GM18499 (cell line): Measurements from ENCODE around the gene RNF130.
"Not testable (repeated sequence)": the region's sequence is repeated elsewhere in the genome, so short reads cannot be mapped to it uniquely, and the experiment has no call there.

Experiments
- ATAC-seq: cut with Tn5 transposase; IDR thresholded peaks from one replicate; pipeline ENCODE4 v1.9.1; 2021; ENCODE audit warnings: moderate number of reproducible peaks; ENCODE audit not compliant: insufficient read depth, unreplicated experiment

The RNF130 gene

DNA sequence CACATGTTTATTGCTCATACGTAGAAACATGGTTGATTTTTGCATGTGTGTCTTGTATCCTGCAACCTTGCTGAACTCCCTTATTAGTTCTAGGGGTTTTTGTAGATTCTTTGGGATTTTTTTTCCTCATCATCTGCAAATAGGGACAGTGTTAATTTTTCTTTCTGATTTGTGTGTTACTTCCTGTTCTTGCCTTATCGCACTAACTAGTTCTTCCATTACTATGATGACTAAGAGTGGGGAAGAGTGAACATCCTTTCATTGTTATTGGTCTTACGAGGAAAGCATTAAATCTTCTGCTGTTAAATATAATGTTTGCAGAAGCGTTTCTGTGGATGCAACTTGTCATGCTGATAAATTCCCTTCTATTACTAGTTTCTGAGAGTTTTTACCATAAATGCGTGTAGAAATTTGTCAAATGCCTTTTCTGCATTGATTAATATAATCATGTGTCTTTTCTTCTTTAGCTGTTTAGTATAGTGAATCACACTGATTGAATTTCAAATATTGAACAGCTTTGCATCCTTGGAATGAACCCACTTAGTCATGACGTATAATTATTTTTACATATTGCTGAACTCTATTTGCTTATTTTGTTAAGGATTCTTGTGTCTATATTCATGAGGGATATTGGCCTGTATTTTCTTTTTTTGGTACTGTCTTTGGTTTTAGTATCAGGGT, 32.1 kb upstream of the RNF130 start:
- no peak for ATAC-seq

DNA sequence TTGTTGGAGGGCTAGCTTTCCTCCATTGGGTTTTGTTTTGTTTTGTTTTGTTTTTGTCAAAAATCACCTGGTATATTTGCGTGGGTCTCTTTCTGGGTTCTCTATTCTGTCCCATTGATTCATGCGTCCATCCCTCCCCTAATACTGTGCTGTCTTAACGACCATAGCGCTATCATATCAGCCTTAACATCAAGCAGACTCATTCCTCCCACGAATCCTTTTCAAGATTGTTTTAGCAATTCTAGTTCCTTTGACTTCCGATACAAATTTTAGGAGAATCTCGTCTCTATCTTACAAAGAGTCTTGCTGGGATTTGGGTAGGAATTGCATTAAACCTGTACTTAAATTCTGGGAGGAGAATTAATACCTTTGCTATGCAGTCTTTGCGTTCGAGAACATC, 31.1 kb upstream of the RNF130 start:
- no peak for ATAC-seq

DNA sequence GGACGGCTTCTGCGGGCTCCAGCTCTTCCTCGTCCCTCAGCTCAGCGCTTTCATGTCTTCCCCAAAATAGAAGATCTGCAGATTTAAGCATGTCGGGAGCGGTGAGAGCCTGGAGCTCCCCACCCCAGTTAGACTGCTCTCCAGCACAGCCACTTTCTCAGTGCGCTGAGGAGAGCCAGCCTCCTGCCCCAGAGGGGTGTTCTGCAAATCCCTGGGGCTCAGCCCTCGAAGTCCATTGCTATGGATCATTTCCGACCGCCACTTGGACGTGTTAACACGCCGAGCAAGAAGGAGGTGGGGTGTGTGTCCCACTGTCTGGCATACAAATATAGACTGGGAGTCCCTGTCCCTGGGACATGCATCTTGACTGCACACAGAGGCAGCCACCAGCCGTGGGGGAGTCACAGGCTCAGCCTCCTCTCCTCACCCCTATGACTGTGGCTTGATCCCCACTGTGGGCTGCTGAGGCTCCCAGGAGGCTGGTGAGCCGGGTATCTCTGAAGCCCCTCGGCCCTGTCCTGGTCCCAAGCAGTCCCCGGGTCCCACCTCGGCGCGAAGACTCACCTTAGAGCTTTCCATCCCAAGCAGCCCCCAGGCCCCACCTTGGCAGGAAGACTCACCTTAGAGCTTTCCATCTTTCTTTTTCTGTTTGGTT, 30.0 kb upstream of the RNF130 start:
- ATAC-seq: no peak

DNA sequence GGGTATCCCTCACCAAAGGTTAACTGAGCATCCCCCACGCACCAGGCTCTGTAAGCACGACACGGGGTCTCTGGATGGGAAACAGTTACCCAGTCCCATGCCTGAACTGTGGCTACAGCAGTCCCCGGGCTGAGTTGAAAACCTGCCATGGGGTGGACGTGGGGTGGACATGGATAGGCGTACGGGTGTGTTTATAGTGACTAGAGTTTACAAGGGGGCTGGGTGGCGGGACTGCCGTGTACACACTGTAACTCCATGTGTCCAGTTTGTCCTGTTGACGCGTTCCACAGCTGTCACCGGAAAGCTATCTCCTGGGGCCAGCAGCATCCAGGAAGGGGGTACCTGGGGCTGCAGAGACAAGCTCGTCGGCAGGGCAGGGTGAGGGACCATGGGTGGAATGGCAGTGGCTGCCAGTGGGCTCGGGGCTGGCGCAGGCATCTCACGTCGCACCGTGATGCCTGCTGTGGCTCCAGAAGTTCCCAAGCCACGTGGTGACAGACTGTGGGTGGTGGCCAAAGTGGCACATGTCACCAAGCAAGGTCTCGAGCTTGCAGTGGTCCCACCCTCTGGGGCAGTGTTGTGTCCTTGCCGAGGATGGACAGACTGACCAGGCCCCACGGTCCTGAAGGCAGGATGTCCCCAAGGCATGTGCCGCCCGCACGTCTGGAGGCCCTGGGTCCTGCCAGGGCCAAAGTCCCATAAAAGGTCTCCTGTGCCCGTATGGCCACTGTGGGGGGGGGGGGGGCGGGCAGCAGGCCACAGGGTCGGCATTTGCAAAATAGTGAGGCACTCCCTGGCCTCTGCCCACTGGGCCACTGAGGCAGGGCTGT, 29.3 kb upstream of the RNF130 start:
- ATAC-seq: no peak

DNA sequence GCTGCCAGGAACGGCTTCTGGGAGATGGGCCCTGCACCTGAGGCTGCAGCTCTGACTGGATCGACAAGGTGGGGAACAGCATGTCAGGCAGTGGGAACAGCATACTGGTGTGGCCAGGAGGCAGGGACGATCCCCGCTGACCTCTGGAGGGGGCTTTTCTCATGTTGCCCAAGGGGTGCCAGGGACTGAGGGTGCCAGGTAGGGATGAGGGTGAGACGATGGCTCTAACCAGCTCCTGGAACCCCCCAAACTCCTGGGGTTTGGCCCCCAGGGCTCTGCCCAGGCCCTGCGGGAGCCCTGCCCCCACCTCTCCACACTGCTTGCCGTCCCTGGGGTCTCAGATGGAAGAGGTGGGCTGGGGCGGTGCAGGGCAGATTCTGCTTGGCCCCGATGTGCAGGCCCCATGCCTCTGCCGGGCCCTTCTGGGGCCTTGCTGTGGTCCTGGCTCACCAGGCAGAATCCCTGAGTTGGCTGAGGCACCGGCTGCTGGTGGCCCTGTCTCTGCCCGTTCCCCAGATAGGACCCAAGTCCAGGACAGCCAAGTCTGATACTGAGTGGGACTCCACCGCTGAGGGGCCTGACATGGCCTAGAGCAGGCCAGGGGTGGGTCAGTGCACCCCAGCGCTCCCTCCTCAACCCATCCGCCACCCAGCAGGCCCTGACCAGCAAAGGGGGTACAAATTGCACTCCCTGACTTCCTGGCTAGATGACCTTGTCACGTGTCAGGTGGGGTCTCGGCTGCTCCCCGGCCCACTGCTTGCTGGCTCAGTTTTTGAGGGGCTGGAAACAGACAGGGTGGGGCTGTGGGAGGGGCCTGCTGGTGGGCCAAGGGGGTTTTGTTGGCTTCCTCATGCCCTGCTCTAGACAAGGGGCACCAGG, 28.4 kb upstream of the RNF130 start:
- no peak for ATAC-seq

DNA sequence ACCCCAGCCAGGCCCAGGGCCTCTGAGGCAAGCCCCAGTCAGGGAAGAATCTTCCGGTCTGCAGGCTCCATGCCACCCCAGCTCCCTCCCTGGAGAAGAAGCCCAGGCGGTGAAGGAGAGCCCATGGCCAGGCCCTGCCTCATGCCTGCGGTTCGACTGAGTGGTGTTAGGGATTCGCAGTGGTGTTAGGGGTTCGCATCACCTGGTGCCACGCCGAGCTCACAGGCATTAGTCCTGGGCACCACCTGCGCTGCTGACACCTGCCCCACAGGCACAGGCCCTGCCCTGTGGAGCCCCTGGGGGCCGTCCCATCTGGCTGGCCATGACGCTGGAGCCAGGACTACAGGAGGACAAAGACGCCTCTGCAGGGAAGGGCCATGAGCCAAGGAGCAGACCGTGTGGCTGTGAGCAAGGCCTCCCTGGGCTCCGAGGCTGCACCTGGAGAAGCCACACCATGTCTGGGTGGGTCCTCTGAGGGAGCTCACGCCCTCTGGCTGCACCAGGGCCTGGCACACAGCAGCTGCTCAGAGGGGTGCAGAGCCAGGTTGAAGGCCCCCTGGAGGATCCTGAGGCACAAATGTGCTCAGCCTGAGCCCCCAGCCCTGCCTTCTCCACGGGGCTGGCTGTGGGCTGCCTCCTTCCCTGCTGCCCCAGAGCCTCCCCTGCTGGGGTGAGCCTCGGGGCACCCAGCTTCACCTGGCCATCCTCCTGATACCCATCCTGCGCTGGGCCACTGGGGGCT, 27.6 kb upstream of the RNF130 start:
- ATAC-seq: no peak

DNA sequence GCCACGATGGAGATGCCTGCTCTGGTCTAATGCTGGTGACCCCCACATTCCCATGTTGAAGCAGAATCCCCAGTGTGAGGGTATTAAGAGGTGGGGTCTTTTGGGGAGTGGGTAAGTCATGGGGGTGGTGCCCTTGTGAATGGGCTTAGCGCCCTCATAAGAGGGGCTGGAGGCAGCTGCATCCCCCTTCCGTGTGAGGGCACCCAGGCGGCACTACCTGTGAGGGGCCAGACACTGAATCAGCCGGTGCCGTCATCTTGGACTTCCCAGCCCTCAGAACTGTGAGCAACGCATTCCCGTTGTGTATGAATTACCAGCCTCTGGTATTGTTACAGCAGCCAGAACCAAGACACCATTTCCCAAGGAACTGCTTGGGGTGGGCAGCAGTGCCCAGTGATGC, 27.0 kb upstream of the RNF130 start:
- no peak for ATAC-seq

DNA sequence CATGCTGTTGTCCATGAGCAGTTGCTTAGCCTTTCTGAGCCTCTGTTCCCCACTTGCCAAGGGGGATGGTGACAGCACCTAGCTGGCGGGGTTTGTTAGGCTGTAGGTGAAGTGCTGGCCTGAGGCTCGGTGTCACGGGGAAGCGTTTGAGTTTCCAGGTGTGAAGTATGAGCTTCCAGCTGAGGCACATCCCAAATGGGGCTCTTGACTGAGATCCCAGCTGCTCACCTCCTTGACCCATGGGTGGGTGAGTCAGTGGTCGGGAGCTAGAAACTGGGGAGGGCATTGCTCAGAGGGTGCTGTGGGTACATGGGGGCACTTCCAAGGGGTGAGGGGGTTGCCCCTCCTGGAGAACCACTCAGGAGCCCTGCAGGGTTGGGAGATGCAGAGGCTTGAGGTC, 26.4 kb upstream of the RNF130 start:
- ATAC-seq: no peak

DNA sequence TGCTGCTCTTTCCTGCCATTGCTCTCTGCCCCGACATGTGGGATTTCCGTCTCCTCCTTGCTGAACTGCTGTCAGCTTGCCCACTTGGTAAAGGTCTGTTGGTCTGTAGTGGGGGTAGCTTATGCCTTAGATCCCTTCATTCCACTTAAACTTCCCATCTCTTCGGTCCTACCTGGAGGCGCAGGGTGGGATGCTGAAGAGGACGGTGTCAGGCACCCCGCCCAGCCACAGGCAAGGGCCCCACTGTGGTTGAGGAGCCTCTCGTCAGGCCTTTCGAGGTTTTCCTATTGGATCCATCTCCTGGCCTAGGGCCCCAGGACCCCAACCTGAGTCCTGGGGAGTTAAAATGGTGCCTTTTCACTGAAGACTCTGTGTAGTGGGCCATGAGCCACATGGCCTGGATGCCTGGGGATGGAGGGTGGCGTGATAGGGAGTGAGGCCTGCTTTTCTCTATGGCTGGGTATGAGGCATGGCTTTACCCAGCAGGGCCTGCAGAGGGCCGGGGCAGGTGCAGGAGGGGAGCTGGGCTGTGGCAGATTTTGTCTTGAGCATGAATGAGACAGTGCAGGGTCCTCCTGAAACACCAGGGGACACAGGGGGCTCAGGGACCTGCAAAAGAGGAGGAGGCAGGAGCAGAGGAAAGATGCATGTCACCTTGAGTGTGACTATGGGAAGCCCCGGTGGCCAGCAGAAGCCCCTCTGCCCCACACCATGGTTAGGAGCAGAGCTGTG, 25.8 kb upstream of the RNF130 start:
- ATAC-seq: no peak

DNA sequence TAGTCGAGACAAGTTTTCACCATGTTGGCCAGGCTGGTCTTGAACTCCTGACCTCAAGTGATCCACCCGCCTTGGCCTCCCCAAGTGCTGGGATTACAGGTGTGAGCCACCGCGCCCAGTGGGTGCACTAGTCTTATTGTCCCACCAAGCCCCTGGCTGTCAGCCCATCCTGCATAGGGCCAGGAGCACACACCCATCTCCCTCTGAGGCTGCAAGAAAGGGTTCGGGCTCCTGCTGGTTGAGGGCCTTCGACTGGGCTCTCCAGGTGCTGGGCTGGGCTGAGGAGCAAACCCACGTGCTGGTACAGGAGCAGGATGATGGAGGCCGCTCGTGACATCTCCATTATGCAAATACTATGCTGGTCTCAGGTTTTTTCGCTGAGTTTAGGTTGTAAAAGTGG, 25.1 kb upstream of the RNF130 start:
- no peak for ATAC-seq

DNA sequence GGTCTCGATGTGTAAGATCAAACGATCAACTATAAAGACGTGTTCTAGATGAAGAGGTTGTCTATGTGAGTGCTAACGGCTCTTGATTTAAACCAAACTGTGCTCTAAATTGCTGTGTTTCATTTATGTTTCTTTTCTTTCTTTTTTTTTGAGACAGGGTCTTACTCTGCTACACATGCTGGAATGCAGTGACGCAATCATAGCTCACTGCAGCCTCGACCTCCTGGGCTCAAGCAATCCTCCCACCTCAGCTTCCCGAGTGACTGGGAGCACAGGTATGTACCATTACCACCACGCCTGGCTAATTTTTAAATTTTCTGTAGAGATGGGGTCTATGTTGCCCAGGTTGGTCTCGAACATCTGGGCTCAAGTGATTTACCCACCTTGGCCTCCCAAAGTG, 24.0 kb upstream of the RNF130 start:
- ATAC-seq: no peak

DNA sequence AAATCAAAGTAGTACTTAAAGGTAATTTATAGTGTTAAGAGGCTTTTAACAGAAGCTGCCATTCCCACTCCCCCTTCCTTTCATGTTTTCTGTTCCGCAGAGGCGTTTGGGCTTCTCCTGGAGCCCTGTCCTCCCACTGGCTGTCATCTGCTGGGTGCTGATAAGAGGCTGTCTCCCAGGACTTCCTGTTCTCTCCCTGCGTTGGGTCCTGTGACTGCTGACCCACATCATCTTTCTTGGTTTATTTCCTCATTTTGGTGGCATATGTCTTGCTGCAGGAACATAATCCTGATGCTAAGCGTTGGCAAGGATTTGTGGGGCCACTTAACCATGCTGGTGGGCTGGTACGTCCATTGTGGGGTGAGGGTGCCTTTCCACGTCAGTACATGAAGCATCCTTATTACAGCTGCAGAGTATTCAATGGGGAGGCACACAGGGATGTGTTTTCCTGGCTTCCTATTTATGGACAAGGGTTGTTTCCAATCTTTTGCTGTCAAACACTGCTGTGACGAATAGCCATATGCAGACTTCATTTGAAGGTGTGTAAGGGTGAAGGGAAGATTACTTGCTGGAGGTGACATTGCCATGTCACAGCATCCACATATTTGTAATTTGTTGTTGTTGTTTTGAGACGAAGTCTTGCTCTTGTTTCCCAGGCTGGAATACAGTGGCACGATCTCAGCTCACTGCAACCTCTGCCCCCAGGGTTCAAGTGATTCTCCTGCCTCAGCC, 22.3 kb upstream of the RNF130 start:
- ATAC-seq: no peak

DNA sequence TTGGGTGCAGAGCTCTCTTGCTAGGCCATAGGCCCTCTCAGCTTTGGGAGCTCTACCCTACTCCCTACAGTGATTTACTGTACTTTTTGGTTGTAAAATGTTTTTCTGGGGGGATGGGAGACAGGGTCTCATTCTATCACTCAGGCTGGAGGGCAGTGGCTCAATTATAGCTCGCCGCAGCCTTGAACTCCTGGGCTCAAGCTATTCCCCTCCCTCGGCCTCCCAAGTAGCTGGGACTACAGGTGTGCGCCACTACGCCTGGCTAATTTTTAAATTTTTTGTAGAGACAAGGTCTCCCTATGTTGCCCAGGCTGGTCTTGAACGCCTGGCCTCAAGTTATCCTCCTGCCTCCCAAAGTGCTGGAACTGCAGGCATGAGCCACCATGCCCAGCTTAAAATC, 21.7 kb upstream of the RNF130 start:
- no peak for ATAC-seq

DNA sequence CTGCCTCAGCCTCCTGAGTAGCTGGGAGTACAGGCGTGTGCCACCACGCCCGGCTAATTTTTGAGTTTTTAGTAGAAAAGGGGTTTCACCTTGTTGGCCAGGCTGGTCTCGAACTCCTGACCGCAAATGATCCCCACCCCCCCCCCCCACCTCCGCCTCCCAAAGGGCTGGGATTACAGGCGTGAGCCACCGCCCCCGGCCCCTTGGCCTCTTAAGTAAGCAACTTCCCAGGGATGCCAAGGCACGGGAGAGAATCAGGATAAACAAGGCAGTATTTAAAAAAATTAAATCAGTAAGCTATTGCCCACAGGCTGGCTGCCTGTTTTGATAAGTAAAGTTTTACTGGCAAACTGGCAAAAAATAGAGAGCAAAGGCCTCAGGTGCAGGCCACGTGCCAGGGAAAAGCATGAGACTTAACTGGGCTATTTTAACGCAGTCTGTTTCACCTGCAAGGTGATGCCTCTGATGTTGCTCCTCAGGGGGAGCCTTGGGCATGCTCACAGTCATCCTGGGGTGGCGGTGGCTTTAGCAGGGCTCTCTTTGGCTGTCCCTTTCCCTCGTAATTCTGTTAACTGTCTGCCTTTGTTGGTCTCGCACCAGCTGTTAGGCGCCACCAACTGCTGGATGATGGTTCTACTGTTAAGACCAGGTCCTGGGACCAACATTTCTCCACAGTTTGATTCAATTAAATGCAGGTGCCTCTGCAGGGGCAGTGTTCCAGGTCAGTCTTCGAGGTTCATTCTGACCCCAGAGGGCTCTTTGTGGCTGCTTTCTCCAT, 19.4 kb upstream of the RNF130 start:
- no peak for ATAC-seq

DNA sequence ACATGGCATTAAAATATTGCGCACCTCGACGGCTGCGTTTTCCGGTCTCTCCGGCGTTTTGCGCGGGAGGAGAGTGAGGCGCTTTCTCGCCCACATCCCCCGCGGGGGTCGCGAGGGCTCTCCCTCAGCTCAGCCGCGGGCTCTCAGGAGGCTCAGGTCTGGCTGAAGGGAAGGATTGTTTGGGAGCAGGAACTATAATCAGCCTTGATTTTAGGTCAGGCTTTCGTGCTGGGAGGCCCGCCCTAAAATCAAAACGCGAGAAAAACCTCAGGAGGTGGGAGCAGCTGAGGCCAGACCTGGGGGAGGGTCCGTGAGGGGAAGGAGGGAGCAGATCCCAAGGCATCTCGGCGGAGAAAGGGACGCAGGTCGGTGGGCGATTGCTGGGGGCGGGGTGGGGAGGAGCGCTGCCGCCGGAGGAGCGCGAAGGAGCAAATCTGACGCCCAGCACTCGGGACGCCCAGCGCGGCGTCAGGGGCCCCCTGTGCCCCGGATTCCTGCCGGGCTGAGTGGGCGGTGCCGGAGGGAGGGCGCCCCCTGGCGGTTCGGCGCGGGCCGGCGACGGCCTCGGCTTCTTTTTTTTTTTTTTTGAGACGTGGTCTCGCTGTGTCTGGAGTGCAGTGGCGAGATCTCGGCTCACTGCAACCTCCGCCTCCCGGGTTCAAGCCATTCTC, 18.7 kb upstream of the RNF130 start:
- ATAC-seq: no peak

DNA sequence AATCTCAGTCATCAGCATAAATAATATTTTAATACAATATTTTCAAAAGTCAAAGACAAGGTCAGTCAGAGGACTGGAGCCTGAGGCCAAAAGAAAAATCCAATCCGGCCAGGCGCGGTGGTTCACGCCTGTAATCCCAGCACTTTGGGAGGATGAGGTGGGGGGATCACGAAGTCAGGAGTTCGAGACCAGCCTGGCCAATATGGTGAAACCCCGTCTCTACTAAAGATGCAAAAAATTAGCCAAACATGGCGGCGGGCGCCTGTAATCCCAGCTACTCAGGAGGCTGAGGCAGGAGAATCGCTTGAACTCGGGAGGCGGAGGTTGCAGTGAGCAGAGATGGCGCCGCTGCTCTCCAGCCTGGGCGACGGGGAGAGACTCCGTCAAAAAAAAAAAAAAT, 18.1 kb upstream of the RNF130 start:
- ATAC-seq: not testable (repeated sequence)

DNA sequence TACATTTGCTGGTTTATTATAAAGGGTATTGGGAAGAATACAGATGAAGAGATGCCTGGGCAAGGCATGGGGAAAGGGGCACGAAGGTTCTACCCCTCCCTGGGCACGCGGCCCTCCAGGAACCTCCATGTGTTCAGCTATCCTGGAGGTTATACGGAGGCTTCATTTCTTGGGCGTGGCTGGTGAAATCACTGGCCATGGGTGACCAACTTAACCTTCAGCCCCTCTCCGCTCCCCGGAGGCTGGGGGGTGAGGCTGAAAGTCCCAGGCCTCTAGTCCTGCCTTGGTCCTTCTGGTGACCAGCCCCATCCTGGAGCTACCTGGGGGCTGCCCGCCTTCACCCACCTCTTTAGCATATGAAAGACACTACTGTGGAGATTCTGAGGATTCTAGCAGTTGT, 17.0 kb upstream of the RNF130 start:
- no peak for ATAC-seq
